Parathyroid adenoma (tissue), 2 donors: ENCODE measurements around the gene CCDC185.

ENCODE experiments used
- H2AFZ ChIP-seq: fragments of 300-600 bp; sonication (generic); one replicate; pipeline ENCODE4 v1.7.0; 2017; ENCODE audit warnings: antibody characterized with exemption, mild to moderate bottlenecking
- H3K27ac ChIP-seq: fragments of 300-600 bp; sonication (generic); one replicate; pipeline ENCODE4 v1.7.0; 2017
- H3K27me3 ChIP-seq: fragments of 300-600 bp; sonication (generic); one replicate; pipeline ENCODE4 v1.7.0; 2017; ENCODE audit warnings: low read length; ENCODE audit not compliant: control insufficient read depth, insufficient read depth
- H3K36me3 ChIP-seq: fragments of 300-600 bp; sonication (generic); one replicate; pipeline ENCODE4 v1.7.0; 2017; ENCODE audit warnings: low read length; ENCODE audit not compliant: control insufficient read depth, insufficient read depth
- H3K4me1 ChIP-seq: fragments of 300-600 bp; sonication (generic); one replicate; pipeline ENCODE4 v1.7.0; 2017; ENCODE audit warnings: control low read depth
- H3K4me2 ChIP-seq: fragments of 300-600 bp; sonication (generic); one replicate; pipeline ENCODE4 v1.7.0; 2017; ENCODE audit warnings: low read length
- H3K4me3 ChIP-seq: fragments of 300-600 bp; sonication (generic); one replicate; pipeline ENCODE4 v1.7.0; 2017; ENCODE audit warnings: low read depth, low read length
- H3K79me2 ChIP-seq: fragments of 300-600 bp; sonication (generic); one replicate; pipeline ENCODE4 v1.7.0; 2017; ENCODE audit warnings: control low read depth
- H3K9ac ChIP-seq: fragments of 300-600 bp; sonication (generic); one replicate; pipeline ENCODE4 v1.7.0; 2017; ENCODE audit warnings: mild to moderate bottlenecking
- H3K9me3 ChIP-seq: fragments of 300-600 bp; sonication (generic); one replicate; pipeline ENCODE4 v1.7.0; 2017; ENCODE audit warnings: low read length; ENCODE audit not compliant: control insufficient read depth
- TF ChIP-seq, protein P1 (sequence below): fragments of 300-600 bp; sonication (generic); IDR thresholded peaks from one replicate; pipeline ENCODE4 v1.7.0; 2017; ENCODE audit warnings: antibody characterized with exemption, mild to moderate bottlenecking
- donor health status: primary hyperparathyroidism.

Gene CCDC185

DNA sequence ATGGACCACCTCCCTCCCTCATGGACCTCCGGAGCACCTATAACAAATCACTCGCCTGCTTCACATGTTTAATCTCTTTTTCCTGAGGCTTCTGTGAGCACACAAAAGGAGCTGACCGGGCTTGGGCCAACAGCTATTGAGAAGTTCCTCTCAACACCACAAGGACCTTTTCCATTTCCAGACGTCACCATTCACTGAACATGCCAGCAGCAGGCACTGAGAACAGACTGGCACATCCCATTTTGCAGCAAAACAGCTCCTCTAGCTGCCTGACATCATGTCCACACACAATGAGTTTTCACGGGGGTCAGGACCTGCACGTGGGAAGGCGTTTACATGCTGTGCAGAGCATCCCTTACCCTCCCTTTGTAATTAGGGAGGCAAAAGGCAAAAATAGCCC is 40.3 kb upstream of the CCDC185 start:
- TF ChIP-seq, protein P1, sequence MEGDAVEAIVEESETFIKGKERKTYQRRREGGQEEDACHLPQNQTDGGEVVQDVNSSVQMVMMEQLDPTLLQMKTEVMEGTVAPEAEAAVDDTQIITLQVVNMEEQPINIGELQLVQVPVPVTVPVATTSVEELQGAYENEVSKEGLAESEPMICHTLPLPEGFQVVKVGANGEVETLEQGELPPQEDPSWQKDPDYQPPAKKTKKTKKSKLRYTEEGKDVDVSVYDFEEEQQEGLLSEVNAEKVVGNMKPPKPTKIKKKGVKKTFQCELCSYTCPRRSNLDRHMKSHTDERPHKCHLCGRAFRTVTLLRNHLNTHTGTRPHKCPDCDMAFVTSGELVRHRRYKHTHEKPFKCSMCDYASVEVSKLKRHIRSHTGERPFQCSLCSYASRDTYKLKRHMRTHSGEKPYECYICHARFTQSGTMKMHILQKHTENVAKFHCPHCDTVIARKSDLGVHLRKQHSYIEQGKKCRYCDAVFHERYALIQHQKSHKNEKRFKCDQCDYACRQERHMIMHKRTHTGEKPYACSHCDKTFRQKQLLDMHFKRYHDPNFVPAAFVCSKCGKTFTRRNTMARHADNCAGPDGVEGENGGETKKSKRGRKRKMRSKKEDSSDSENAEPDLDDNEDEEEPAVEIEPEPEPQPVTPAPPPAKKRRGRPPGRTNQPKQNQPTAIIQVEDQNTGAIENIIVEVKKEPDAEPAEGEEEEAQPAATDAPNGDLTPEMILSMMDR: no peak
- H3K4me2 ChIP-seq: no peak overlapping the region
- H3K4me3 ChIP-seq: no peak overlapping the region
- H3K27ac ChIP-seq: no peak overlapping the region
- no peaks in the 10 kb centered on the region for H3K36me3 ChIP-seq
- H3K9me3 ChIP-seq: no peaks in the 10 kb centered on the region
- no peaks in the 10 kb centered on the region for H3K27me3 ChIP-seq
- no peak overlapping the region for H3K9ac ChIP-seq
- no peak overlapping the region for H2AFZ ChIP-seq
- H3K4me1 ChIP-seq: no peaks in the 10 kb centered on the region
- no peaks in the 10 kb centered on the region for H3K79me2 ChIP-seq

DNA sequence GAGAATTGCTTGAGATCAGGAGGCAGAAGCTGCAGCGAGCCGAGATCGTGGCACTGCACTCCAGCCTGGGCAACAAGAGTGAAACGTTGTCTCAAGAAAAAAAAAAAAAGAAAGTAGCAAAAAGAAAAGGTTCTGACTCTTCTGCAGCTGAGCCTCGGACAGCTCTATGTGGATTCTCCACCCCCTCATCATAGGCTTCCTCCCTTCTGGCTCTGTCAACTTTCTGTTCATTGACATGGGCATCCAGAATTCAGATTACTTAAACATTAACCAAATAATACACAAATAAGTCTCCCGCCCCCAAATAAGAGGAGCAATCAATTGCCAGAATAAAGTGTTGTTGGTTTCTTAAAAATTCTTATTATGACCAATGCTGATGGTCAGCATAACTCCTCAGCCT is 39.3 kb upstream of the CCDC185 start:
- Histone ChIP-seq H3K36me3 (no peaks in the 10 kb centered on the region), H3K9ac (no peak overlapping the region), H2AFZ (no peak overlapping the region), H3K9me3 (no peaks in the 10 kb centered on the region), H3K4me1 (no peaks in the 10 kb centered on the region), H3K27me3 (no peaks in the 10 kb centered on the region), H3K4me3 (no peak overlapping the region), H3K27ac (no peak overlapping the region), H3K4me2 (no peak overlapping the region), H3K79me2 (no peaks in the 10 kb centered on the region)
- TF ChIP-seq, protein P1: no peak

DNA sequence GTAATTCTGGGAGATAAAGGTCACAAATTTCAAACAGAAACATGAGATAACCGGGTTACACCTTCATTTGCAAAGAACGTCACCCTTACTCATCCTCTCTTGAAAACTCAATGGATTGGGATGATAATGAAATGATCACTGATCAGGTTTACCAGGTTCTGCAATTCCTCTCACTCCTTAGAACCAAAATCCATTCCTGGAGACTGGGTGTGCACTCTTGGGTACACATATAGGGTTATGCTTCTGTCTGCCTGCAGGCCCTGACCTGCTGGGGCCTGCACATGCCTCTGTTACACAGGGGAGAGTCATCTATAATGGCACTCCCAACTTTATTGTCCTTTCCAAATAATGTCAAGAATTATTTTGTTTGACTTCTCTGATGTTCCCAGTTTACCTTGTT is 37.5 kb upstream of the CCDC185 start:
- no peaks in the 10 kb centered on the region for H3K27me3 ChIP-seq
- H3K36me3 ChIP-seq: no peaks in the 10 kb centered on the region
- no peaks in the 10 kb centered on the region for H3K4me1 ChIP-seq
- H2AFZ ChIP-seq: no peak overlapping the region
- no peak overlapping the region for H3K9ac ChIP-seq
- H3K79me2 ChIP-seq: no peaks in the 10 kb centered on the region
- H3K27ac ChIP-seq: no peak overlapping the region
- H3K4me2 ChIP-seq: no peak overlapping the region
- H3K4me3 ChIP-seq: no peak overlapping the region
- H3K9me3 ChIP-seq: no peaks in the 10 kb centered on the region
- TF ChIP-seq, protein P1: no peak

DNA sequence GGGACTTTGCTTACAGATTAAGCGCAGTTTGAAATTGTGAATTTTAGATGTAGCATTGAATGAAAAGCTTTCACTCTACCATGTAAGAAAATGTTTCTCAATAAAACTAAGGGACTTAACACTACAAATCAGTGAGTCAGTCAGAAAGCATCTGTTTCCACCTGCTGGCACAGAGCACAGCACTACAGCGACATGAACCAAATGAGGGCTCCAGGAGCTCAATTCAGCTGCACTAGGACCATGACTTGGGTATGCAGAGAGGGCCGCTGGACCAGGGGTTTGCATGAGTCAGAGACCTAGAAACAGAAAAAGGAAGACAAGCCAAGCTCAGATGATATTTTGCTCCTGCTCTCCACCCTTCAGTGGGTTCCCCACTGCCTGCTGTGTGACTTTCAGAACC is 34.4 kb upstream of the CCDC185 start:
- H2AFZ ChIP-seq: no peak overlapping the region
- no peaks in the 10 kb centered on the region for H3K79me2 ChIP-seq
- no peak overlapping the region for H3K9ac ChIP-seq
- TF ChIP-seq, protein P1: no peak
- no peak overlapping the region for H3K27ac ChIP-seq
- H3K9me3 ChIP-seq: no peaks in the 10 kb centered on the region
- H3K27me3 ChIP-seq: no peaks in the 10 kb centered on the region
- H3K4me2 ChIP-seq: no peak overlapping the region
- H3K4me1 ChIP-seq: peaks cover 3% of the 10 kb centered on the region
- H3K36me3 ChIP-seq: no peaks in the 10 kb centered on the region
- no peak overlapping the region for H3K4me3 ChIP-seq

DNA sequence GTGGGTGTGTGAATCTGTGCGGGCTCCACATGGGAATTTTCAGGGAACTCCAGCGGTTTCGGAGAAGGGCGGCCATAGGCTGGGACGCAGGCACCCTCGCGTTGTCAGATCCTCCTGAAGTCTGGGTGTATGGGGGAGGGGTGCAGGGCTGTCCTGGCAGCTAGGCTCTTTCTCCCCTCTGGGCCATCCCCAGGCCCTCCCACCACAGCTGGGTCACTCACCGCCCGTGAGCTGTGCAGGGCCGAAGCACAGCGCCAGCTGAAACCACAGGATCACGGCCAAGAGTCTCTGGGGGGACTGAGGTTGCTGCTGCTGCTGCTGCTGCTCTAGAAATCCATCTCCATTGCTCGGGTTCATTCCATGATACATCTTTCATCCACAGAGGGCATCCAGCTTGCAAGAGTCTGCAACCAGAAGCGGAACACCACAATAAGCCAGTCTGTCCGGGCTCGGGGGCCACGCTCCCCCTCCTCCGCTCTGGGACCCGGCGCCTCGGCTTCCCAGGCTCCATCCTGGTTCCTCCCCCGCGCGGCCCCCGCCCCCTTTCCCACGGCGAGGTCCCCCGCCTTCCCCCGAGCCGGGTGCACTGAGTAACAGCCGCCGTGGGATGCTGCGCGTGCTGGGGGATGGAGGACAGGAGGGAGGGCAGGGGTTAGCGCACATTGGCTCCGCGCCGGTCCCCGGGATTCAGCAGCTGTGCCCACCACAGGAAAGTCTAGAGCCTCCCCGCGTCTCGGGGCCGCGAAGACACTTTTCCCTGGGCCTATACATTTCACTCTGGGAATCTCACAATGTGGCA is 30.0 kb upstream of the CCDC185 start:
- no peaks in the 10 kb centered on the region for H3K79me2 ChIP-seq
- H3K9me3 ChIP-seq: no peaks in the 10 kb centered on the region
- no peaks in the 10 kb centered on the region for H3K27me3 ChIP-seq
- peak overlapping the region; percentile 7 for H3K27ac ChIP-seq
- peak overlapping the region; percentile 74 for H3K4me2 ChIP-seq
- no peak overlapping the region for H3K9ac ChIP-seq
- H2AFZ ChIP-seq: peak overlapping the region; percentile 68
- no peaks in the 10 kb centered on the region for H3K36me3 ChIP-seq
- peaks cover 3% of the 10 kb centered on the region for H3K4me1 ChIP-seq
- H3K4me3 ChIP-seq: peak overlapping the region; percentile 35
- TF ChIP-seq, protein P1: no peak
